B cell (primary cell): Measurements from ENCODE around the gene ACOXL. TPM values are rescaled to one million over a fixed set of nuclear protein-coding genes. Genes with fewer than 3 reads are reported as not detected.

Experiments used
- ATAC-seq: fragments of 200-7000 bp; cut with Tn5 transposase; one replicate; pipeline ENCODE4 v1.10.0; 2021; ENCODE audit warnings: low read depth, mild to moderate bottlenecking, moderate number of reproducible peaks, moderate library complexity
- CTCF ChIA-PET: fragments of 350-600 bp; sonication (Branson Sonifier 250); formaldehyde crosslinking; loops from one replicate; lab custom pipeline; 2021; ENCODE audit warnings: antibody characterized with exemption, inconsistent platforms; lab: Charles Lee
- POLR2A ChIA-PET: fragments of 350-600 bp; sonication (Branson Sonifier 250); formaldehyde crosslinking; loops from one replicate; lab custom pipeline; 2021; ENCODE audit warnings: antibody characterized with exemption; lab: Charles Lee
- DNase-seq: peaks from one replicate; pipeline ENCODE4 v3.0.0; 2013
- H2AFZ ChIP-seq: 2 replicates; pipeline ENCODE4 v1.6.1; 2012; ENCODE audit warnings: mild to moderate bottlenecking, low read depth, low read length; ENCODE audit not compliant: insufficient read depth, poor library complexity, severe bottlenecking
- H3K27ac ChIP-seq, 2 donors: 1 replicate in 1 of 2; 2 replicates in 1 of 2; pipeline ENCODE4 v1.5.1; 2012 to 2013; ENCODE audit warnings: low read length in 2 of 2, mild to moderate bottlenecking in 2 of 2, moderate library complexity in 1 of 2
- H3K27me3 ChIP-seq, 4 experiments: fragments of 200-600 bp in 1 of 4; sonication (generic) in 1 of 4; replicated peaks in 1 of 4; 1 replicate in 2 of 4; 2 replicates in 2 of 4; pipeline versions ENCODE4 v1.6.1 to v1.7.0; 2013 to 2016; ENCODE audit warnings: low read length in 3 of 4, mild to moderate bottlenecking in 2 of 4, mixed read lengths in 1 of 4, moderate library complexity in 1 of 4; ENCODE audit not compliant: insufficient read depth in 4 of 4, control insufficient read depth in 3 of 4; ENCODE audit errors: control extremely low read depth in 1 of 4
- H3K36me3 ChIP-seq, 2 experiments: replicated peaks in 1 of 2; 1 replicate in 1 of 2; 2 replicates in 1 of 2; pipeline versions ENCODE4 v1.6.1 to v1.7.1; 2013; ENCODE audit warnings: low read length in 1 of 2; ENCODE audit not compliant: insufficient read depth in 2 of 2, control insufficient read depth in 1 of 2; ENCODE audit errors: control extremely low read depth in 1 of 2, extremely low read depth in 1 of 2
- H3K4me1 ChIP-seq, 2 donors: fragments of 200-600 bp in 1 of 2; sonication (generic) in 1 of 2; 1 replicate in 1 of 2; 2 replicates in 1 of 2; pipeline versions ENCODE4 v1.5.1 to v1.6.1; 2013 to 2017; ENCODE audit warnings: low read length in 2 of 2; ENCODE audit not compliant: control insufficient read depth in 2 of 2, insufficient read depth in 2 of 2
- H3K4me2 ChIP-seq: replicated peaks from 2 replicates; pipeline ENCODE3; 2012; ENCODE audit warnings: mild to moderate bottlenecking, low read depth, low read length; ENCODE audit not compliant: poor library complexity, severe bottlenecking
- H3K4me3 ChIP-seq, 5 experiments: fragments of 200-600 bp in 1 of 5; sonication (generic) in 1 of 5; 1 replicate in 3 of 5; 2 replicates in 2 of 5; pipeline versions ENCODE4 v1.5.1 to v1.7.0; 2011 to 2016; ENCODE audit warnings: low read length in 4 of 5, mild to moderate bottlenecking in 4 of 5, low read depth in 2 of 5, control low read depth in 1 of 5, moderate library complexity in 1 of 5; ENCODE audit not compliant: insufficient read depth in 1 of 5; ENCODE audit errors: control extremely low read depth in 1 of 5, extremely low read depth in 1 of 5
- H3K79me2 ChIP-seq: fragments of 200-600 bp; sonication (generic); one replicate; pipeline ENCODE4 v1.6.0; 2016; ENCODE audit warnings: low read length; ENCODE audit not compliant: control insufficient read depth, insufficient read depth
- H3K9ac ChIP-seq: fragments of 200-600 bp; sonication (generic); 2 replicates; pipeline ENCODE4 v1.6.1; 2017; ENCODE audit warnings: mild to moderate bottlenecking, low read length, moderate library complexity
- H3K9me3 ChIP-seq, 3 donors: one replicate each; pipeline versions ENCODE4 v1.6.1 to v1.7.1; 2013; ENCODE audit warnings: low read length in 2 of 3; ENCODE audit not compliant: control insufficient read depth in 2 of 3, insufficient read depth in 1 of 3; ENCODE audit errors: control extremely low read depth in 1 of 3
- H4K20me1 ChIP-seq: 2 replicates; pipeline ENCODE4 v1.6.0; 2012; ENCODE audit warnings: mild to moderate bottlenecking, low read length; ENCODE audit not compliant: insufficient read depth, control insufficient read depth, poor library complexity, severe bottlenecking
- H3K27ac Mint-ChIP-seq: one replicate; pipeline ENCODE4 v1.8.0; 2021; ENCODE audit warnings: mixed read lengths
- H3K27me3 Mint-ChIP-seq: one replicate; pipeline ENCODE4 v1.8.0; 2021; ENCODE audit warnings: mixed read lengths
- H3K4me1 Mint-ChIP-seq: one replicate; pipeline ENCODE4 v1.8.0; 2021; ENCODE audit warnings: mixed read lengths
- H3K4me3 Mint-ChIP-seq: one replicate; pipeline ENCODE4 v1.8.0; 2021; ENCODE audit warnings: mixed read lengths
- H3K9me3 Mint-ChIP-seq: one replicate; pipeline ENCODE4 v1.8.0; 2022; ENCODE audit warnings: mixed read lengths; ENCODE audit not compliant: insufficient read depth
- EZH2 ChIP-seq: IDR thresholded peaks from 2 replicates; pipeline ENCODE4 v1.6.1; 2012; ENCODE audit warnings: borderline replicate concordance, low read depth, mild to moderate bottlenecking, moderate library complexity, low read length; ENCODE audit not compliant: insufficient read depth, poor library complexity, severe bottlenecking
- WGBS: methylation state at CpG from one replicate; pipeline ENCODE4 v1.1.5; 2013; ENCODE audit warnings: missing lambda C conversion rate; ENCODE audit not compliant: insufficient coverage; 5-methylcytosine and 5-hydroxymethylcytosine counted together
- intact Hi-C: fragments of 100-400 bp; cut with micrococcal nuclease; formaldehyde crosslinking; loops from one replicate; pipeline ENCODE4 v1.10.0; 2022
- polyA plus RNA-seq: library from polyadenylated mRNA; depleted of rRNA; stranded (reverse); fragments of >200 nt; gene quantifications from 2 replicates; pipeline ENCODE4 v1.2.3, GENCODE V29; 2012
- total RNA-seq, 2 donors: library from RNA; stranded (reverse); fragments of 120-200 nt in 1 of 2; gene quantifications; 1 replicate in 1 of 2; 2 replicates in 1 of 2; pipeline versions ENCODE4 v1.2.3 to v1.2.4, GENCODE V29; 2013 to 2022
- TF ChIP-seq, protein P1 (sequence below): fragments of 200-600 bp; IDR thresholded peaks from one replicate; pipeline ENCODE4 v1.8.0; 2022; ENCODE audit warnings: antibody characterized with exemption, mild to moderate bottlenecking

ACOXL gene
- total and polyA plus RNA-seq, 2 donors (not counting 1 experiment from before 2014, with no cell fraction given) = 0.06 TPM; not detected in 1

DNA sequence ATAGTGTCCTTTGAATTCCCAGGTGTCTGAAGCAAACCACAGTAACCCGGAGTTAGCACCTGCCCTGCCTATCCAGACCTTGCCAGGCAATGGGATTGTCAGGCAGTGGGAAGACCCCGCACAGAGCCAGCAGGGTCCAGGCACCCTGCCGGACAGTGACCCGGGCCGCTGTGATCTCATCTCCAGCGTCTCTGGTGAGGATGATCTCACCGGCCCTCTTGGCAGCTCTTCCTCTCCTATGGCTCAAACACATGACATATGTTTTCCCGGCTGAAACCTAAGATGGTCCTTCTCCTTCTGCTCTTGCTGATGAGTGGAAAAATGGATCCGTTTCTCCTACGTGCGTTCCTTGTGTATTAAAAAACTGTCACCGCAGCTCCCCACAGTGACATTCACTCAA lies 75.1 kb downstream of the ACOXL start:
- POLR2A ChIA-PET = no interaction called here
- H3K9me3 Mint-ChIP-seq = peaks cover 2% of the 10 kb centered on the region
- no peak overlapping the region for H3K27ac ChIP-seq
- intact Hi-C loops = no loop called here
- H3K9ac ChIP-seq = no peak overlapping the region
- H3K79me2 ChIP-seq = no peaks in the 10 kb centered on the region
- no peak overlapping the region for H3K27ac Mint-ChIP-seq
- H3K27me3 Mint-ChIP-seq = peaks cover 48% of the 10 kb centered on the region
- H4K20me1 ChIP-seq = no peaks in the 10 kb centered on the region
- CTCF ChIA-PET = interaction anchor here (0.9 to 1.3 kb wide), 2 partner anchors 10 to 16 kb away, joined by 3 read pairs; no protein-coding TSS in a partner anchor
- no peak overlapping the region for H3K4me3 ChIP-seq
- peaks cover 0 to 3% (median 0%) of the 10 kb centered on the region in 3 donors for H3K9me3 ChIP-seq
- no peak overlapping the region for H3K4me2 ChIP-seq
- peaks cover 33% of the 10 kb centered on the region for H3K4me1 Mint-ChIP-seq
- 97% methylated on average over 12 of the region's 12 CpGs for WGBS
- TF ChIP-seq EZH2 = no peak
- TF ChIP-seq, protein P1, sequence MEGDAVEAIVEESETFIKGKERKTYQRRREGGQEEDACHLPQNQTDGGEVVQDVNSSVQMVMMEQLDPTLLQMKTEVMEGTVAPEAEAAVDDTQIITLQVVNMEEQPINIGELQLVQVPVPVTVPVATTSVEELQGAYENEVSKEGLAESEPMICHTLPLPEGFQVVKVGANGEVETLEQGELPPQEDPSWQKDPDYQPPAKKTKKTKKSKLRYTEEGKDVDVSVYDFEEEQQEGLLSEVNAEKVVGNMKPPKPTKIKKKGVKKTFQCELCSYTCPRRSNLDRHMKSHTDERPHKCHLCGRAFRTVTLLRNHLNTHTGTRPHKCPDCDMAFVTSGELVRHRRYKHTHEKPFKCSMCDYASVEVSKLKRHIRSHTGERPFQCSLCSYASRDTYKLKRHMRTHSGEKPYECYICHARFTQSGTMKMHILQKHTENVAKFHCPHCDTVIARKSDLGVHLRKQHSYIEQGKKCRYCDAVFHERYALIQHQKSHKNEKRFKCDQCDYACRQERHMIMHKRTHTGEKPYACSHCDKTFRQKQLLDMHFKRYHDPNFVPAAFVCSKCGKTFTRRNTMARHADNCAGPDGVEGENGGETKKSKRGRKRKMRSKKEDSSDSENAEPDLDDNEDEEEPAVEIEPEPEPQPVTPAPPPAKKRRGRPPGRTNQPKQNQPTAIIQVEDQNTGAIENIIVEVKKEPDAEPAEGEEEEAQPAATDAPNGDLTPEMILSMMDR = no peak
- DNase-seq (no peak), ATAC-seq (no peak)
- peaks cover 23 to 24% of the 10 kb centered on the region in 2 donors for H3K4me1 ChIP-seq
- no peaks in the 10 kb centered on the region for H3K36me3 ChIP-seq
- H3K4me3 Mint-ChIP-seq = no peak overlapping the region
- no peak overlapping the region for H2AFZ ChIP-seq
- H3K27me3 ChIP-seq = peaks cover 0 to 23% (median 8%) of the 10 kb centered on the region in 4 experiments

DNA sequence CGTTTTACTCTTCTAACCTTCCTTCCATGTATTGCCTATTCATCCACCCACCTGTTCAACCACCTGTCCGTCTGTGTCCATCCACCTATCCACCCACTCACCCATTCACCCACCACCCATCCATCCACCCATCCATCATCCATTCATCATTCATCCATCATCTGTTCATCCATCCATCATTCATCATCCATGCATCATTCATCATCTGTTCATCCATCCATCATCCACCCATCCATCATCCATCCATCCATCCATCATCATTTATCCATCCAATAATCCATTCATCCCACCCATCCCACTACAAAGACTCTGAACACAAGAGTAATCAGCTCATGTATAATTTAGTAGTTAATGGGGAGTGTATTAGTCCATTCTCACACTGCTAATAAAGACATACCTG lies 78.0 kb downstream of the ACOXL start:
- no peak overlapping the region for H3K4me3 Mint-ChIP-seq
- H3K9me3 Mint-ChIP-seq = no peaks in the 10 kb centered on the region
- H3K36me3 ChIP-seq = no peaks in the 10 kb centered on the region
- ATAC-seq = no peak
- H3K27me3 ChIP-seq = peaks cover 0 to 26% (median 5%) of the 10 kb centered on the region in 4 experiments
- no peak overlapping the region for H3K27ac ChIP-seq
- no peaks in the 10 kb centered on the region for H4K20me1 ChIP-seq
- intact Hi-C loops = loop anchor here (2.0 to 10.0 kb wide), 2 partner anchors 306 to 644 kb away; no protein-coding TSS in a partner anchor
- H3K4me1 ChIP-seq = peaks cover 14% of the 10 kb centered on the region in 2 donors
- TF ChIP-seq, protein P1 = no peak
- TF ChIP-seq EZH2 = no peak
- no peak overlapping the region for H3K9ac ChIP-seq
- peaks cover 35% of the 10 kb centered on the region for H3K27me3 Mint-ChIP-seq
- no peaks in the 10 kb centered on the region for H3K79me2 ChIP-seq
- peaks cover 22% of the 10 kb centered on the region for H3K4me1 Mint-ChIP-seq
- CTCF ChIA-PET = no interaction called here
- no peak overlapping the region for H3K27ac Mint-ChIP-seq
- no peak overlapping the region for H3K4me3 ChIP-seq
- H2AFZ ChIP-seq = no peak overlapping the region
- no peak overlapping the region for H3K4me2 ChIP-seq
- 81% methylated on average over 2 of the region's 2 CpGs for WGBS
- H3K9me3 ChIP-seq = no peaks in the 10 kb centered on the region
- DNase-seq = no peak
- POLR2A ChIA-PET = no interaction called here
